AG09319 (cell line): ENCODE results near the gene DAAM2.

Experiments
- DNase-seq: peaks from one replicate; pipeline ENCODE4 v3.0.0-alpha.2; 2010; ENCODE audit warnings: low read depth; ENCODE audit errors: extremely low read depth
- CTCF ChIP-seq: IDR thresholded peaks from 2 replicates; pipeline ENCODE4 v1.5.1; 2011; ENCODE audit warnings: low read depth, mild to moderate bottlenecking, inconsistent platforms, low read length, moderate library complexity

The DAAM2 gene

DNA sequence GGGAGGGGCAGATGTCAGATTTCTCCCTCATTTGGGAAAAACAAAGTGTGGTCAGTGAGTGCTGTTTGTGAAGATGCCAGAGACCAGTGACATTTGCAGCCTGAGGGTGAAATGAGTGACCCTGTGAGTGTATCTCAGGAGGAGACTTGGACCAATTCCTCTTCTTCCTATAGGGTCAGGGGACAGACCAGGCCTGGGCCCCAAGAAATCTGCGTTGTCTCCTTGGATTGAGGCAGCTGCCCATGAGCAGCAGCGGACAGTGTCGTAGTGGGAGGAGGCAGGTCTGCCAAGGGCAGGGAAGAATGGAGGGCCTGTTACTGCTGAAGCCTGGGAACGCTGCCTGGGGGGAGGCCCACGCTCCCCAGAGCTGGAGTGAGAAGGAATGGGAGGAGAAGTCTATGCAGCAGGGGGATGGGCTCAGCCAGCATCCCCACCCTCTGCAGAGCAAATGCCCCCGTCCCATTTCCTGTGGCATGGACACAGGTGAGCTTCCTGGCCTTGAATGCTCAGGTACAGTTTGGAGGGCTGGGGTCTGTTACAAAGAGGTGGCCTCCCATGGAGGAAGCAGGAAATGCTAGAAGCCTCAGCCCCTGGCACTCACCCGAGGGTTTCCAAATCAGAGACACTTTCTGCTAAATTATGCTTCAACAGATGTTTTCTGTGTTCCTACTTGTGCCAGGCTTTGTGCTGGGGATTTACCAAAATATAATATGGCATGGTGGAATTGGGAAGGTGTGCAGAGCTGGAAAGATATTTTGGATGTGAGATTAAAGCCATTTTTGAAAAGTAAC, 29.8 kb downstream of the DAAM2 start:
- TF ChIP-seq CTCF: no peak
- DNase-seq: no peak

DNA sequence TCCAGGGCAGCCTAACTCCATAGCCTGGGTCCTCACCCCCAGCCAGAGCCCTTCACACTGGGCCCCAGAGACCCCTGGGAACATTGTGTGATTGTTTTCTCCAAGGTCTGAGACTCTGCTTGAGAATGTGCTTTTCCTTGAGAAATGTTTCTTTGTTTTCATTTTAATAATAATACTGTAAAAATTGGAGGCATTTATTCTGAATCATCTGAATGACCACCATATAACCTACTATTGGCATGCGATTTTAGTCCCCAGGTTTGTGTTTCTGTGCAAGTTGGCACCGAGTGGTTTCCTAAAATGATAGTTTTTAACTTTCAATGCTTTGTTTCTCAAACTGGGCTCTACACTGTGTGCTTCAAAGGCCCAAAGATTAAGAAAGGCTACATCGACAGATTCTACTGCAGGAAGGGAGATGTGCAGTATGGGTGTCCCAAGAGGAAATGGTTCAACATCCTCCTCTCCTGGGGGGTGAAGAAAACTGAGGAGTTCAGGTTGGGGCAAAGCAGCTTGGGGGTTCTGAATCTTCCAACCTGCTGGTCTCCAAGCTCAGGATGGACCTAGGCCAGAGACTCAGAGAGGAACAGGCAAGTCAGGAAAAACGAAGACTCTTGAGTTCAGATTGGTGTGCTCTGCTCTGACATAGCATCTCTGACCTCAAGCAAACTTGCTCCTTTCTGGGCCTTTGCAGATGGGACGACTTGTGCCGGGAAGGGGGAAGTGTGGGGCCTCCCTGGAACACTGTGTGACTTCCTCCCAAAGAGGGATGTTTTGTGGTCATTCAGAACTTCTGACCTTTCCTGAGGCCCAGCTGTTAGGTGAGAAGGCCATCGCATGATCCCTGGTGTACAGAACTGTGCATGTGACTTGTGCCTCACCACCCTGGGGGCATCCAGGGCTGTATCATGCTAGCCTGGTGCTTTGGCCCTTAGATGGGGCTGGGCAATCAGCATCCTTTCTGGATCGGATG, 31.0 kb downstream of the DAAM2 start:
- no peak for DNase-seq
- TF ChIP-seq CTCF: no peak

GRCh38 chr6:39824030-39824926, 32.1 kb downstream of the DAAM2 start:
- TF ChIP-seq CTCF: no peak
- no peak for DNase-seq

- TF ChIP-seq CTCF: no peak
- DNase-seq: no peak
Observed at GRCh38 chr6:39829331-39829730, 37.2 kb downstream of the DAAM2 start.

GRCh38 chr6:39830444-39830843, 38.3 kb downstream of the DAAM2 start:
- TF ChIP-seq CTCF: no peak
- DNase-seq: no peak

- DNase-seq: no peak
- no peak for TF ChIP-seq CTCF
Observed at GRCh38 chr6:39831701-39832100, 39.5 kb downstream of the DAAM2 start.
